Measurements from ENCODE around the gene MICU2. TPM values are rescaled to one million over a fixed set of nuclear protein-coding genes. Genes with fewer than 3 reads are reported as not detected.

MICU2 gene
- total RNA-seq, 2 donors from 2014 or later: 56.7 to 90.9 TPM

DNA sequence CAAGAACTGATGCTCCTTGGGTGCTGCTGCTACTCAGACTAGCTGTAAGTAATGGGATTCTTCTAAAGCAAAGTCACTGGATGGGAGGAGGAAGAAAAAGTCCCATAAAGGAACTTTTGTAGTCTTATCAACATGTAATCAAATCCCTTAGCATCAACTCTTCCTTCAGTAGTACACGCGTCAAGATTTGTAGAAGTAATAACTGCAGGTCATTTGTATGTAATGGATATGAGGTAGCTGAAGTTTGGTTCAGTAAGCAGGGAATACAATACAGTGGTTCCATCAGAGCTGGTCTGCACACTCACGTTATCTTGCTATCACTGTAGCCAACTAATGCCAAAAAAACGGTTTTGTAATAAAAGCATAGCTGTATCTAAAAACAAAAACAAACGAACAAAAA, 72.5 kb downstream of the MICU2 start:
- Histone ChIP-seq H3K4me3 (no peak overlapping the region), H3K9me3 (no peaks in the 10 kb centered on the region), H3K27me3 (replicated peaks; ENCODE audit: insufficient read depth) (no peaks in the 10 kb centered on the region), H3K27ac (no peak overlapping the region), H3K4me1 (replicated peaks) (no peaks in the 10 kb centered on the region), H3K36me3 (no peaks in the 10 kb centered on the region)
- TF ChIP-seq CTCF (IDR thresholded peaks at IDR 0.05) (no peak), POLR2A (IDR thresholded peaks at IDR 0.05) (no peak), POLR2AphosphoS5 (IDR thresholded peaks at IDR 0.05) (no peak)
- intact Hi-C loops (cut with DNase I): no loop called here
- 39% methylated on average over 5 of the region's 5 CpGs for WGBS
- no peak for DNase-seq (ENCODE audit: low spot score)

GRCh38 chr13:21530656-21531055, 73.3 kb downstream of the MICU2 start:
- intact Hi-C loops (cut with DNase I): no loop called here

GRCh38 chr13:21529146-21529893, 74.7 kb downstream of the MICU2 start:
- Histone ChIP-seq H3K27me3 (replicated peaks; ENCODE audit: insufficient read depth) (no peaks in the 10 kb centered on the region), H3K4me1 (replicated peaks) (no peaks in the 10 kb centered on the region), H3K36me3 (no peaks in the 10 kb centered on the region), H3K4me3 (no peak overlapping the region), H3K27ac (no peak overlapping the region), H3K9me3 (no peaks in the 10 kb centered on the region)
- 55% methylated on average over 3 of the region's 3 CpGs for WGBS
- no peak for TF ChIP-seq POLR2AphosphoS5 (IDR thresholded peaks at IDR 0.05)
- TF ChIP-seq CTCF (IDR thresholded peaks at IDR 0.05): no peak
- TF ChIP-seq POLR2A (IDR thresholded peaks at IDR 0.05): no peak
- no peak for DNase-seq (ENCODE audit: low spot score)
- intact Hi-C loops (cut with DNase I): no loop called here

More at GRCh38 chr13:21530656-21531055, 73.3 kb downstream of the MICU2 start:
- no peak for TF ChIP-seq POLR2AphosphoS5 (IDR thresholded peaks at IDR 0.05)
- TF ChIP-seq POLR2A (IDR thresholded peaks at IDR 0.05): no peak
- no peak for TF ChIP-seq CTCF (IDR thresholded peaks at IDR 0.05)
- Histone ChIP-seq H3K27me3 (replicated peaks; ENCODE audit: insufficient read depth) (no peaks in the 10 kb centered on the region), H3K27ac (no peak overlapping the region), H3K4me1 (replicated peaks) (no peaks in the 10 kb centered on the region), H3K9me3 (no peaks in the 10 kb centered on the region), H3K4me3 (no peak overlapping the region), H3K36me3 (no peaks in the 10 kb centered on the region)
- 55% methylated on average over 11 of the region's 11 CpGs for WGBS
- DNase-seq (ENCODE audit: low spot score): no peak

GRCh38 chr13:21528616-21529015, 75.4 kb downstream of the MICU2 start:
- TF ChIP-seq CTCF (IDR thresholded peaks at IDR 0.05) (no peak), POLR2AphosphoS5 (IDR thresholded peaks at IDR 0.05) (no peak), POLR2A (IDR thresholded peaks at IDR 0.05) (no peak)
- Histone ChIP-seq H3K36me3 (no peaks in the 10 kb centered on the region), H3K4me1 (replicated peaks) (no peaks in the 10 kb centered on the region), H3K9me3 (no peaks in the 10 kb centered on the region), H3K4me3 (no peak overlapping the region), H3K27ac (no peak overlapping the region), H3K27me3 (replicated peaks; ENCODE audit: insufficient read depth) (no peaks in the 10 kb centered on the region)
- DNase-seq (ENCODE audit: low spot score): no peak
- WGBS: 87% methylated on average over 6 of the region's 6 CpGs
- intact Hi-C loops (cut with DNase I): no loop called here

All from prostate gland (tissue), 2 donors.